GM12878 (cell line): ENCODE data around the gene CRIM1. TPM values are rescaled to one million over a fixed set of nuclear protein-coding genes. Genes with fewer than 3 reads are reported as not detected.

ENCODE experiments used
- ATAC-seq: fragments of 200-7000 bp; cut with Tn5 transposase; 3 replicates; pipeline ENCODE4 v1.9.1; 2020; ENCODE audit warnings: mild to moderate bottlenecking, moderate library complexity
- BruUV-seq: library from RNA; stranded (reverse); fragments of 400-500 nt; replicated peaks from 2 replicates; lab custom pipeline; 2021; lab: Mats Ljungman, UMichigan
- CTCF ChIA-PET: fragments of 300-600 bp; sonication (Branson Sonifier 250); formaldehyde crosslinking; extraction: SDS; loops from one replicate; lab custom pipeline; 2021; ENCODE audit warnings: inconsistent platforms; lab: Yijun Ruan, JAX
- POLR2A ChIA-PET: fragments of 350-600 bp; formaldehyde crosslinking; extraction: SDS; loops from one replicate; lab custom pipeline; 2021; ENCODE audit warnings: inconsistent platforms; lab: Charles Lee
- RAD21 ChIA-PET: fragments of 300-600 bp; sonication (Branson Sonifier 250); formaldehyde crosslinking; loops from one replicate; lab custom pipeline; 2023; ENCODE audit warnings: antibody characterized with exemption; ENCODE audit not compliant: unreplicated experiment; lab: Charles Lee
- SMC1A ChIA-PET: fragments of 300-600 bp; sonication (Branson Sonifier 250); formaldehyde crosslinking; loops from one replicate; lab custom pipeline; 2023; ENCODE audit not compliant: unreplicated experiment, uncharacterized antibody; lab: Charles Lee
- DNase-seq: peaks from one replicate; pipeline ENCODE4 v3.0.0-alpha.2; 2011; ENCODE audit warnings: low read depth, low spot score
- FAIRE-seq: peaks from 3 replicates; lab custom pipeline; 2011; peaks lifted over from hg19 to GRCh38; lab: Jason Lieb, UNC
- H2AFZ ChIP-seq: 2 replicates; pipeline ENCODE4 v1.6.0; 2011; ENCODE audit warnings: low read depth, low read length, control low read depth; ENCODE audit not compliant: control insufficient read depth
- H3K27ac ChIP-seq: 2 replicates; pipeline ENCODE4 v1.5.1; 2011; ENCODE audit warnings: control low read depth; ENCODE audit not compliant: control insufficient read depth, insufficient read depth
- H3K27me3 ChIP-seq, 2 experiments: replicated peaks in 1 of 2; 2 replicates each; pipeline versions ENCODE4 v1.6.0 to v1.6.1; 2011; ENCODE audit warnings: low read length in 1 of 2; ENCODE audit not compliant: control insufficient read depth in 2 of 2, insufficient read depth in 2 of 2
- H3K36me3 ChIP-seq, 2 experiments: 2 replicates each; pipeline ENCODE4 v1.5.1; 2011; ENCODE audit warnings: low read length in 1 of 2; ENCODE audit not compliant: control insufficient read depth in 2 of 2, insufficient read depth in 2 of 2
- H3K4me1 ChIP-seq: 2 replicates; pipeline ENCODE4 v1.6.1; 2011; ENCODE audit warnings: mild to moderate bottlenecking, low read length, moderate library complexity, mixed read lengths; ENCODE audit not compliant: control insufficient read depth, insufficient read depth
- H3K4me2 ChIP-seq: 2 replicates; pipeline ENCODE4 v1.6.0; 2011; ENCODE audit warnings: control low read depth; ENCODE audit not compliant: control insufficient read depth, insufficient read depth
- H3K4me3 ChIP-seq: fragments of 200-600 bp; sonication (generic); 2 replicates; pipeline ENCODE4 v1.5.1; 2016
- H3K79me2 ChIP-seq: 2 replicates; pipeline ENCODE4 v1.6.0; 2011; ENCODE audit warnings: low read length; ENCODE audit not compliant: control insufficient read depth, insufficient read depth
- H3K9ac ChIP-seq: 2 replicates; pipeline ENCODE4 v1.8.0; 2011; ENCODE audit warnings: low read length, control low read depth, mixed read lengths; ENCODE audit not compliant: control insufficient read depth, insufficient read depth
- H3K9me3 ChIP-seq: replicated peaks from 3 replicates; pipeline ENCODE4 v1.5.1; 2011; ENCODE audit warnings: mild to moderate bottlenecking, low read length; ENCODE audit not compliant: control insufficient read depth, insufficient read depth
- H4K20me1 ChIP-seq: 2 replicates; pipeline ENCODE4 v1.6.0; 2011; ENCODE audit not compliant: control insufficient read depth, insufficient read depth
- ASH2L ChIP-seq: fragments of 300-600, 200-600 bp; sonication (generic); IDR thresholded peaks from 2 replicates; pipeline ENCODE4 v1.6.1; 2017; ENCODE audit warnings: low read depth, mild to moderate bottlenecking, borderline replicate concordance
- ATF3 ChIP-seq: IDR thresholded peaks from 2 replicates; pipeline ENCODE4 v1.6.1; 2011; ENCODE audit warnings: low read depth, mild to moderate bottlenecking, low read length, moderate library complexity, borderline replicate concordance; ENCODE audit errors: extremely low read depth
- FOXM1 ChIP-seq: IDR thresholded peaks from 2 replicates; pipeline ENCODE4 v1.6.1; 2012; ENCODE audit warnings: low read depth, mild to moderate bottlenecking, inconsistent platforms, low read length, moderate library complexity
- HDAC2 ChIP-seq: fragments of 200-600 bp; sonication (generic); IDR thresholded peaks from 2 replicates; pipeline ENCODE4 v1.6.1; 2017
- IKZF1 ChIP-seq: fragments of 450-650 bp; conservative IDR thresholded peaks from 2 replicates; pipeline ENCODE4 v1.6.1; 2017; ENCODE audit warnings: antibody characterized with exemption, mild to moderate bottlenecking
- IRF3 ChIP-seq: fragments of 450-650 bp; IDR thresholded peaks from 2 replicates; pipeline ENCODE4 v1.6.1; 2014; ENCODE audit warnings: mild to moderate bottlenecking
- IRF5 ChIP-seq: fragments of 450-650 bp; IDR thresholded peaks from 2 replicates; pipeline ENCODE4 v1.6.1; 2017; ENCODE audit warnings: borderline replicate concordance
- REST ChIP-seq: IDR thresholded peaks from 2 replicates; pipeline ENCODE4 v1.6.1; 2012; ENCODE audit warnings: mild to moderate bottlenecking, low read depth, low read length
- SREBF1 ChIP-seq: IDR thresholded peaks from 2 replicates; pipeline ENCODE4 v1.6.1; 2012; ENCODE audit warnings: mild to moderate bottlenecking, low read length
- STAT1 ChIP-seq: fragments of 450-650 bp; conservative IDR thresholded peaks from 2 replicates; pipeline ENCODE4 v1.6.1; 2014; ENCODE audit warnings: antibody characterized with exemption, mild to moderate bottlenecking
- ZBED1 ChIP-seq: IDR thresholded peaks from 2 replicates; pipeline ENCODE4 v1.6.1; 2016; ENCODE audit warnings: borderline replicate concordance
- ZNF274 ChIP-seq: IDR thresholded peaks from one replicate; pipeline ENCODE4 v1.8.0; 2011; ENCODE audit not compliant: insufficient read length, insufficient read depth
- WGBS: methylation state at CpG from one replicate; pipeline ENCODE4 v1.1.6; 2016; ENCODE audit warnings: low lambda C conversion rate; ENCODE audit not compliant: insufficient replicate concordance, insufficient coverage; ENCODE audit errors: missing lambda C conversion rate; 5-methylcytosine and 5-hydroxymethylcytosine counted together
- in situ Hi-C: fragments of 300-500 bp; cut with MboI; formaldehyde crosslinking; loops from 9 replicates; pipeline ENCODE4 v1.14.3; 2018; ENCODE audit warnings: mixed read lengths
- intact Hi-C: fragments of 100-400 bp; cut with micrococcal nuclease; formaldehyde crosslinking; loops from one replicate; pipeline ENCODE4 v1.14.2; 2022; ENCODE audit not compliant: unreplicated experiment
- polyA plus RNA-seq, 11 experiments: library from polyadenylated mRNA; depleted of rRNA in 4 of 11; unstranded in 6 of 11; stranded (reverse) in 5 of 11; fragments of >200 nt; fragmentation: Nextera tagmentation in 4 of 11; fragmentation: Illumina TruSeq in 1 of 11; extraction: Ambion mirVana in 4 of 11; extraction: Trizol in 1 of 11; gene quantifications; 1 replicate in 1 of 11; 2 replicates in 10 of 11; pipeline versions ENCODE4 v1.2.1 to v1.2.3, GENCODE V29; 2011 to 2016; ENCODE audit warnings: inconsistent platforms in 2 of 11, missing spikeins in 2 of 11, low read depth in 1 of 11
- total RNA-seq, 4 experiments: library from RNA; depleted of rRNA in 3 of 4; stranded (reverse); fragments of >200 nt in 3 of 4; fragmentation: Illumina TruSeq in 1 of 4; extraction: Trizol in 1 of 4; gene quantifications; 2 replicates each; pipeline versions ENCODE4 v1.2.1 to v1.2.3, GENCODE V29; 2013 to 2021

CRIM1 gene
- total and polyA plus RNA-seq, 10 of the 15 experiments (the other 5 are each of a cell fraction or from before 2014, with no cell fraction given) = 0.42 to 7.4 (median 3.1) TPM

GRCh38 chr2:36479406-36479805 lies 123.8 kb downstream of the CRIM1 start:
- no peak overlapping the region for H3K4me3 ChIP-seq
- H2AFZ ChIP-seq = no peak overlapping the region
- ChIA-PET CTCF (no interaction called here), SMC1A (no interaction called here), POLR2A (no interaction called here), RAD21 (no interaction called here)
- ATAC-seq (no peak), FAIRE-seq (no peak), DNase-seq (no peak)
- intact Hi-C loops = no loop called here
- H3K79me2 ChIP-seq = no peaks in the 10 kb centered on the region
- H3K4me2 ChIP-seq = no peak overlapping the region
- TF ChIP-seq SREBF1 (no peak), HDAC2 (no peak), ZNF274 (no peak)
- peaks cover 3% of the 10 kb centered on the region; the same call in 1 of the 3 replicates for H3K9me3 ChIP-seq
- no peaks in the 10 kb centered on the region for H3K36me3 ChIP-seq
- no peaks in the 10 kb centered on the region for H3K4me1 ChIP-seq
- no peaks in the 10 kb centered on the region for H3K27me3 ChIP-seq
- WGBS = 63% methylated on average over 16 of the region's 16 CpGs
- no TSS peak for BruUV-seq
- no peak overlapping the region for H3K9ac ChIP-seq
- in situ Hi-C loops = no loop called here
- H4K20me1 ChIP-seq = no peaks in the 10 kb centered on the region
- H3K27ac ChIP-seq = no peak overlapping the region

- WGBS = 48% methylated on average over 5 of the region's 5 CpGs
- Histone ChIP-seq H3K79me2 (no peaks in the 10 kb centered on the region), H3K9ac (no peak overlapping the region), H3K4me3 (no peak overlapping the region), H4K20me1 (no peaks in the 10 kb centered on the region), H3K9me3 (peaks cover 3% of the 10 kb centered on the region; the same call in 1 of the 3 replicates), H3K36me3 (no peaks in the 10 kb centered on the region), H3K4me1 (no peaks in the 10 kb centered on the region), H3K27me3 (no peaks in the 10 kb centered on the region), H3K27ac (no peak overlapping the region), H3K4me2 (no peak overlapping the region), H2AFZ (no peak overlapping the region)
- in situ Hi-C loops (no loop called here), intact Hi-C loops (no loop called here)
- no peak for DNase-seq
- no TSS peak for BruUV-seq
- no peak for ATAC-seq
- ChIA-PET RAD21 (no interaction called here), CTCF (interaction anchor here (0.6 kb wide), 1 partner anchor 421 kb away, joined by 3 read pairs; no protein-coding TSS in a partner anchor), POLR2A (no interaction called here), SMC1A (no interaction called here)
- no peak for FAIRE-seq
- TF ChIP-seq FOXM1 (no peak), IRF5 (no peak), IRF3 (no peak), REST (no peak), ZBED1 (no peak), ATF3 (no peak), ASH2L (no peak), IKZF1 (no peak), STAT1 (no peak)
These were observed 124.5 kb downstream of the CRIM1 start for GRCh38 chr2:36480028-36480427.
